GM21423 (cell line): Measurements from ENCODE around the gene SLC24A4.
"Not testable (repeated sequence)": the region's sequence is repeated elsewhere in the genome, so short reads cannot be mapped to it uniquely, and the experiment has no call there.

Experiments
- ATAC-seq: cut with Tn5 transposase; IDR thresholded peaks from one replicate; pipeline ENCODE4 v1.9.1; 2021; ENCODE audit warnings: mild to moderate bottlenecking, moderate library complexity; ENCODE audit not compliant: unreplicated experiment

The SLC24A4 gene

DNA sequence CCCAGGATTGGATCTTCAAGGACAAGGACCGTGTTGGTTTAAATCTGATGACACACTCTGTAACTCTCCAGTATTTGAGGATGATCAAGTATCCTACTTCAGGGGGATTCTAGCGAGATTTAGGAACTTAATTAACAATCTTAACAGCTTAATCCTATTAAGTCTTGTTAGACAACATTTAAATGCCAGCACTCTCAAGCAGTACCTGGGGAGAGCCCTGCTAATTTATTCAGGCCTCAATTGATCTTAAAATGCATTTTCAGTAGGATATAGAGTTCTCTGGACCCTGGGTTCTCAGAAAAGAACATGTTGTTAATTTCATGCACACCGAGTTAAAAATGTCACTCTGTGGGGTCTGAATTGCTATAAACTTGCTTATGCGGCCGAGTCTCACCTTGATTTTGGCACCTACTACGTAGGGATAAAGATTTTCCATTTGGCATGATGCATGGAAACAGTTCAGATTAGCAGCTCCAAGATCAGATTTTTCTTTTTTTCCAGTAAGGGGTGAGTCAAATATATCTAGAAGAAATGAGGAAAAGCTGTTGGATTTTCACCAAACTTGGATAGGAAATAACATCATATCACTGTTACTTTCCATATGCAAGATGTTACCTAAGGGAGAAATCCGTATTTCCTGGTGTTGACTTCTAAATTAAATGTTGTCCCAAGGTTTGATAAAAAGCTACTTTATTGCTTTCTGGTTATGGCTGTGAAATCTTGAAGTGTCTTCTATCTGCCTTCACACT is 76.1 kb downstream of the SLC24A4 start:
- no peak for ATAC-seq

DNA sequence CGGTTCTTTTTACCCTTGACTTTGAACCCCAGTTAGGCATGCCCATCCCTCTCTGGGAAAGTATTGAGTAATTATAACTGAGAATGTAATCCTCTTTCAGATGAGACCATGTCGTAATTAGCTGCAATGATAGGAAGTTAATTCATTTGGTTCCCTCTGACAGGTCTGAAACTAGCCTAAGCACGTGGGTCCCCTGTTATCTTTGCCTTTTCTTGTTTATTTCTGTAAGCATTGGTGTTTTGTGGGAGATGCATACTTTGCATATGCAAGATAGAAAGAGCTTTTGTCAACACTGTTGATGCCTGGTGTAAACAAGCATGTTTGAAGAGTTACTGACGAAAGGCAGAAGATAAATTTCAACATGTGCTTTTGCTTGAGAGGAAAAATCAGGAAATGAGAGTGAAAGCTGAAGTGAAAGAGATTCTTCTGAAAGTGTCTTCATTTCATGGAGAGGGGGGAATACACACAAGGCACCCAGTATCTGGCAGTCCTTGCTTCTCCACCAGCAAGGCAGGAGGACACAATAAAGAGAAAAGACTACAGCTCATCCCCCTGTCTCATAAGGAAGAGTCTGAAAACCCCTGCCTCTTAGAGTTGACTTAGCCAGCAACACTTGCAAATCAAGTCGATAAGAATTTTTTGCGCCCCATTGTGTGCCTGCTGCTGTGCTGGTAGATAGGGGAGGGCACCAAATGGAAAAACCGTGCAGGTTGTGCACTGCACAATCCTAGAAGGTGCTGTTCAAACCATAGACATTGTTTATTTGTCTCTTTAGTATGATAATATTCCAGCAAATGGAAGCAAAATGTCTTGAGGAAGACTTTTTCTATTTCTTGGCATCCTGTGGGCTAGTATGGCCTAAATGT is 77.8 kb downstream of the SLC24A4 start:
- ATAC-seq, result no peak

DNA sequence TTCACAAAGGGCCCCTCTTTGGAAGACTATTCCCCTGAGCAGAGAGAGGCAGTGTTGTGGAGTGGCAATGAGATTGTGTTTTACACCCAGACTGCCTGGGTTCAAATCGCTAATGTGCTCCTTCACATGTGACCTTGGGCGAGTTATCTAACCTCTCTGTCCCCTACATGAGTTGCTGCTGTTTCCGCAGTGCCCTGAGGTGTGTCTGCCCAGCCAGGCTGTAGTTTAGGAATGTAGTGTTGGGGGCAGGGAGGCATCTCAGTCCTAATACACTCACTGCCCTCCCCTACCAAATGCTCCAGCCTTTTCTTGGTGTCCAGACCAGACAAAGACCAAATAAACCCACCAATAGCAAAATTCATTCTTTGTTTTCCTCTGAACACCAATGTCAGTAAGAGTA is 78.6 kb downstream of the SLC24A4 start:
- no peak for ATAC-seq

- not testable (repeated sequence) for ATAC-seq
Measured at GRCh38 chr14:92402500-92402899, 79.5 kb downstream of the SLC24A4 start.

- ATAC-seq, result no peak
Measured at GRCh38 chr14:92404018-92404417, 81.1 kb downstream of the SLC24A4 start.

DNA sequence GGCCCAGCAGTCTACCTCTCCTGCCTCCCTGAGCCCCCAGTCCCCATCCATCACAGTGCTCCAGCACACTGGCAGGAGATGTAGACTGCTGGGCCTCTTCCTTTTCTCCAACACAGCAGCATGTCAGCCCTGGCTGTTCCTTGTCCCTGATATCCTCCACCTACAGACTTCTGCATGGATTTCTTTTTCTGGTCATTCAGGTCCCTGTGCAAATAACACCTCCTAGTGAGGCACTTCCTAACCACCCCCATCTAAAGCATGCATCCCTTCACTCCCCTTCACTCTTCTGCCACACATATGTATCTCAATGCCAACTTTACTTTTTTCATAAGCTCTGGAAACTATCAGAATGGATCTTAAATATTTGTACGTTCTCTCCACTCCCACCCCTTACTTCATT is 81.5 kb downstream of the SLC24A4 start:
- ATAC-seq, result no peak

- ATAC-seq, result no peak
Measured at GRCh38 chr14:92404938-92405337, 82.0 kb downstream of the SLC24A4 start.

DNA sequence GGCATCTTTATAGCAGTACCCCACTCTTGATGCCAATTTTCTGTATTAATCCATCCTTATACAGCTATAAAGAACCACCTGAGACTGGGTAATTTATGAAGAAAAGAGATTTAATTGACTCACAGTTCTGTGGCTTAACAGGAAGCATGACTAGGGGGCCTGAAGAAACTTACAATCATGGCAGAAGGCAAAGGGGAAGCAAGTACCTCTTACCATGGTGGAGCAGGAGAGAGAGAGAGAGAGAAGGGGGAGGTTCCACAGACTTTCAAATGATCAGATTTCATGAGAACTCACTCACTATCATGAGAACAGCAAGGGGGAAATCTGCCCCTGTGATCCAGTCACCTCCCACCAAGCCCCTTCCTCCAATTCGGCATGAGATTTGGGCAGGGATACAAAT is 84.4 kb downstream of the SLC24A4 start:
- ATAC-seq, result no peak

DNA sequence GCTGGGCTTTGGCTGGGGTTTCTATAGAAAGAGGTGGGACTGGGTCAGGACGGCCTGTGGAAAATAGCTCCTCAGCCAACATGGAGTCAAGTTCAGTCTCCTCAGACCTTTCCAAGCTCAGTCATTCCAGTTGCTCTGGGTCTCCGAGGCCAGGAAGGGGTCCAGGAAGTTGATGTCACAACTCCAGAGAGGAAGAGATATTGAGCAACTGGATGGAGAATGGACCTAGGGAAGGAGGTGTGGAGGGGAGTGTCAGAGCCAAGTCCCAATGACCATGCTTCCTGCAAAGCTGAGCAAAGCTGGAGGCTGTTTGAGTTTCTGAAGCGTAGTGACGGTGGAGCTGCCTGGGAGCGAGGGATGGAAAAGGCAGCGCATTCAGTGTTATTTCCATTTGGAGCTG is 86.1 kb downstream of the SLC24A4 start:
- ATAC-seq, result no peak

DNA sequence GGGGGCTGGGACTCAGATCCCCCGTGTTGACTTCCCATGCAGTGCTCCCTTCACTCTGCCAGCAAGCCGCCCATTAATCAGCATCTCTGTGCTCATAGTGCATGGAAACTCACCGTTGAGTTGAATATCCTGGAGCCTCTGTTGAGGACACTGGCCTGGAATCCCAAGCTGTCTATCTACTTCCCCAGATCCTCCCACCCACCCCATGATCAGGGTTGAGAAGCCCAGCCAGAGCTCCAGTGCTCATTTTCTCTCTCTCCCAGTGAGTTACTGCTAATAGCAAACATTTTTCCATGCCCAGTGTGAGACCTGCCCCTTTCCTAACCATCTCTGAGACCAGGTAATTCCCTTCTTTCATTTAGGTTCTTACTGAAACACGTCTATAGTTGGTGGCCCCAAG is 88.2 kb downstream of the SLC24A4 start:
- no peak for ATAC-seq

DNA sequence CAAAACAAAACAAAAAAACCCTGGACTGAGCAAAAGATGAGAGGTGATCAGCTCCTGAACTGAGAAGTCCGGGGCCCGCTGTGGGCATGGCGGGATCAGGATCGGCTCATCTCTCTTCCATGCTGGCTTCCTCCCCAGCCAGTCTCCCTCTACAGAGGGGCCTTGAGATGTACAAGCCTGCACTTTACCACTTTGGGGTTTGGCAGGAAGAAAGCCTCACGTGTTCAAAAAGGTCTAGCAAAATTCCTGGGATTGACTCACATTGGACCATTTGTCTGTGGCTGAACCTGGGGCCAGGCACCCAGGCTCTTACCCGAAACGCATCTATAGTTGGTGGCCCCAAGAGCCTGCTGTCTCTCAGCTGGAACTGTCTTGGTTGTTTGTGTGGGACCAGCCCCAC is 89.0 kb downstream of the SLC24A4 start:
- ATAC-seq, result no peak

- no peak for ATAC-seq
Measured at GRCh38 chr14:92412912-92413311, 89.9 kb downstream of the SLC24A4 start.

- no peak for ATAC-seq
Measured at GRCh38 chr14:92413379-92413778, 90.4 kb downstream of the SLC24A4 start.

DNA sequence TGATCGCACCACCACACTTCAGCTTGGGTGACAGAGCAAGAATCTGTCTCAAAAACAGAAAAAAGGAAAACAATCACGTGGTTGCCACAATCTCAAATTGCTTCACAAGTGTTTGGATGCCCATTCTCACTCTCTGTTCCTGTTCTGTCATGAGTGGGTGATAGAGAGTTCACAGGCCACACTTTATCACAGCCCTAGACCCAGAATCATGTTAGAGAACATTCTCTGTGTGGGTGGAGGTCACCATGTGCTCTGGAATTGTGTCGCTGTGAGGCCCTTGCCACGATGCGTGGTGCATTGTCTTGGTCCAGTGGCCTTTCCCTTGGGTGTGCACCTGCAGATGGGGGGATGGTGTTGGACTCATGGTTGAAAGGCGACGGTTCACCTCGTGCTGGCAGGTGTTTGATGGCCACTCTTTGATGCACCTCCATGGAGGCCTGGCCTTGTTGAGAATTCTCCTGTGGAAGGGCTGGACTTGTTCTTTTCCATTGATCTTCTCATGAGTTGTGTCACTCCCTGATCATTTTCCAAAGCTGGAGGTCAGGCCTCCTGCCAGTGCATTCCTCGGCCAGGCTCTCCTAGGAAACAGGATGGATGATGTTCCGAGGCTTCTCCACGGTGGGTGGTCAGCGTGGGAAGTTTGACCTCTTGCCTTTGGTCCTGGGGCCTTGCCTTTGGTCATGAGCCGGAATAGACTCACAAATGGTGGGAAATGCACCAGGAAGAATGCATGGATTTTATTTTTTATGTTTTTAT is 91.9 kb downstream of the SLC24A4 start:
- no peak for ATAC-seq

- no peak for ATAC-seq
Measured at GRCh38 chr14:92415969-92416368, 93.0 kb downstream of the SLC24A4 start.

DNA sequence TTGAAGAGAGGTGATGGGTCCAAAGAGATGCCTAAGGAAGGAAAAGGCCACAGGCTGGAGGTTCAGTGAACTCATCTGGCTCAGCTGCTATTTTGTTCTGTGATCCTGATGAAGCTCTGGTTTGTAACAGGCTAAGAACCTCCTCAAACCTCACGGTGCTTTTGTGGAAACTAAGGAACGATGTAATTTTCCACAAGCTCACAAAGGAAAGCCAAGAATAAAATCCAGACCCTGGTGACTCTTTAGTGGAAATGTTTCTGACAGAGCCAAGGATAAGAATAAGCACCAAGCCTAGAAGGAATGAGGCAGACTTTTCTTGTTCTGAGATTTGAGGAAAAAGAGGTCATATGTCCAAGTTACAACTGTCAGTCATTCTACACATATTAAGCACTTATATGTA is 93.6 kb downstream of the SLC24A4 start:
- ATAC-seq, result no peak

DNA sequence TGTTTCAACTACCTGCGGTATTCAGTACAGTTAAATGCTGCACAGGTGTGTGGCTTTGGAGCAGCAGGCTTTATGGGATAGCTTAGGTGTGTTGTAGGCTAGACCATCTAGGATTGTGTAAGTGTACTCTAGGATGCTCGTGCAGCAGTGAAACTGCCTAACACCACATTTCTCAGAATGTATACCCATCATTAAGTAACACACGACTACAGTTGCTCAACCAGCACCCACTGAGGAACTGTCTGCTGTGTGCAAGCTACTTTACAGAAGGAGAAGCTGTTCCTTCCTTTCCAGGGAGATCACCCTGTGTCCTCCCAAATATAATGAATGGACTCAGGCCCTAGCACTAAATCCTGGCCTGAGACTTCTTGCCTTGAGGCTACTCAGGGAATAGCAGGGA is 94.8 kb downstream of the SLC24A4 start:
- no peak for ATAC-seq

GRCh38 chr14:92421751-92422150 is 98.8 kb downstream of the SLC24A4 start:
- ATAC-seq, result no peak

DNA sequence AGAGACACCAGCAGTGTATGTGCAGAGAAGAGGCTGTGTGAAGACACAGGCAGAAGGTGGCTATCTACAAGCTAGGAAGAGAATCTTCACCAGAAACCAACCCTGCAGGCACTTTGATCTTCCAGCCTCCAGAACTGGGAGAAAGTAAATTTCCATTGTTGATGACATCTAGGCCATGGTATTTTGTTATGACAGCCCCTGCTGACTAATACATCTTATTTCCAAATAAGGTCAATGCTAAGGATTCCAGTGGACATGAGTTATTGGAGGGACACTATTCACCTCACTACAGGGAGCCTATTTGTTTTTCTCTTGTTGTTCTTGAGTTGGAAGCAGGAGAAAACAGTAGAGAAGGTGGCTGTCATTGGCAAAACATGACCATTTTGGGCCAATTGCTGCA is 102.1 kb downstream of the SLC24A4 start:
- no peak for ATAC-seq

DNA sequence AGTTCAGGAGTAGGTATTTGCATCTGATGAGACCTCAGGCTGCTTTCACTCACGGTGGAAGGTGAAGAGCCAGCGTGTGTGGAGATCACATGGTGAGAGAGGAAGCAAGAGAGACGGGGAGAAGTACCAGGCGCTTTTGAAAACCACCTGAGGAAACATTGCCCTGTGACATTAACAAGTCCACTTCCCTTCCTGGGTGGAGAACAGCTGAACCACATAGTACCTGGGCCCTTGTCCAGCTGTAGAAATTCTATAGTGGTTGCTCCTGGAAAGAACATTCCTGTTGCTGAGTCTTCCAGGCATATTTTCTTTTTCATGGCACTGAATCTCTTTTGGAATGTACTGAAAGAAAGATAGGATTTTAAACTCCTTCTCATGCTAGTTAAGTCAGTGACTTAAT is 103.3 kb downstream of the SLC24A4 start:
- no peak for ATAC-seq

GRCh38 chr14:92427096-92427495 is 104.1 kb downstream of the SLC24A4 start:
- no peak for ATAC-seq

DNA sequence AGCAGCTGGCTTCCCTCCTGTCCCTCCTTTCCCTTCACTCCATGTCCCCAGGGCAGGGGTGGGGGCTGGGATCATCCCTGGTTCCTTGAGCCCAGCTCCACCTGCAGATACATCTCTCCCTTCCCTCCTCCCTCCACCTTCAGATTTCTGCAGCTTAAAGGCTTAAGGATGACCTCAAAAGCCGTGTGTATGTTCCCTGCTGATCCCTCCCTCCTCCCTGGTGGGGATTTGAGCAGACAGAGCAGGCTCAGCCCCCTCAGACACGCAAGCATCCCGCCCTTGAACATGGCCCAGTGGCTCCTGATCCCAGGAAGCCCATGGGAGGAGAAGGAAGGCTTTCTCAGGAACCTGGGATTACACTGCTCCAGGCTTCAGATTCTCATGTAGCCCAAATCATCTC is 107.7 kb downstream of the SLC24A4 start:
- ATAC-seq, result no peak
